ENCODE measurements around the gene FPR2.

The FPR2 gene

DNA sequence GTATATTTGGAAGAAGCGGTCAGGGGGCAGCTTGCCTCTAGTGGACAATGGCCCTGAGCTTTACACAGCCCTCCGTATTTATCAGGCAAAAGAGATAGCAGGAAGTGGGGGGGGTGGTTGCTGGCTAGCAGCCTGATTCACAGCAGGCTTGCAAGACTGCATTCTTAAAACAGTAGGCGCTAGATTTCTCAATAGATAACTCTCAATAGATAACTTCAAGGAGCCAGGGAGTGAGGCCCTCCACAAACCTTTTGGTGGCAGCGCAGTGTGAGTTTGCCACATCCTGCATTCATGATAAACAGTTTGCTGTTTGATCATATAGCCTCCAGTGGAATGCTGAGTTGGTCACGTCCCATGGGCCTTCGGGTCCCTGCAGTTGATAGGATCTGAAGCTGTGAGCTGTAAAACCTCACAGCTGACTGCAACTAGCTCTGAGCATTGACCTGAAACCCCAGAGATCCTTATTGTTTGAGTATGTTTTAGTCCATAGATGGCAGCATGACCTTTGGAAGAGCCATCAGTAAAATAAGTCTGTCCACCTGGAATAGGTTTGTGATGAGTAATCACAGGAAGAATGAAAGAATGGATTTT, 46.2 kb downstream of the FPR2 start:
- TF ChIP-seq, protein P1, sequence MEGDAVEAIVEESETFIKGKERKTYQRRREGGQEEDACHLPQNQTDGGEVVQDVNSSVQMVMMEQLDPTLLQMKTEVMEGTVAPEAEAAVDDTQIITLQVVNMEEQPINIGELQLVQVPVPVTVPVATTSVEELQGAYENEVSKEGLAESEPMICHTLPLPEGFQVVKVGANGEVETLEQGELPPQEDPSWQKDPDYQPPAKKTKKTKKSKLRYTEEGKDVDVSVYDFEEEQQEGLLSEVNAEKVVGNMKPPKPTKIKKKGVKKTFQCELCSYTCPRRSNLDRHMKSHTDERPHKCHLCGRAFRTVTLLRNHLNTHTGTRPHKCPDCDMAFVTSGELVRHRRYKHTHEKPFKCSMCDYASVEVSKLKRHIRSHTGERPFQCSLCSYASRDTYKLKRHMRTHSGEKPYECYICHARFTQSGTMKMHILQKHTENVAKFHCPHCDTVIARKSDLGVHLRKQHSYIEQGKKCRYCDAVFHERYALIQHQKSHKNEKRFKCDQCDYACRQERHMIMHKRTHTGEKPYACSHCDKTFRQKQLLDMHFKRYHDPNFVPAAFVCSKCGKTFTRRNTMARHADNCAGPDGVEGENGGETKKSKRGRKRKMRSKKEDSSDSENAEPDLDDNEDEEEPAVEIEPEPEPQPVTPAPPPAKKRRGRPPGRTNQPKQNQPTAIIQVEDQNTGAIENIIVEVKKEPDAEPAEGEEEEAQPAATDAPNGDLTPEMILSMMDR (IDR thresholded peaks at IDR 0.05; ENCODE audit: control insufficient read depth, extremely low read depth, insufficient read depth), result 0 out of 2 replicates have a peak, but pooled peaks have one; percentile 1
- H3K4me3 ChIP-seq (ENCODE audit: low read depth, low read length), result no peak overlapping the region
- peak; percentile 33 for DNase-seq (ENCODE audit: low read depth)

DNA sequence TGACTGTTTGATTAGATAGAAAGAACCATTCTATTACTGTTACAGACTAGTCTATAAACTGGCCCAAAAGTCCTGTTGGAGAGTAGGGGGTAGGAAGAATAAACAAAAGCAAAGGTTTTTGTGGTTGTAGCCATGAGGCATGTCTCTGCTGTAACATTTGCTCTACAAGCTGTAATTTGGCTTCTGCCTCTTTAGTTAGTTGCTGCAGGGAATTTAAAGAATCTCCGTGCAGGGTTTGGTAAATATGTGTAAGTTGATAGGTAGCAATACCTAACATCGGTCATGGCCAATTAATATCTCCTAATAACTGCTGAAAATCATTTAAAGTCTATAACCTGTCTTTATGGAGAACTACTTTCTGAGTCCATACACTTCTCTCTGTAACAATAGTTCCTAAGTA, 46.9 kb downstream of the FPR2 start:
- no peak overlapping the region for H3K4me3 ChIP-seq (ENCODE audit: low read depth, low read length)
- TF ChIP-seq, protein P1 (IDR thresholded peaks at IDR 0.05; ENCODE audit: control insufficient read depth, extremely low read depth, insufficient read depth), result no peak
- DNase-seq (ENCODE audit: low read depth), result no peak

DNA sequence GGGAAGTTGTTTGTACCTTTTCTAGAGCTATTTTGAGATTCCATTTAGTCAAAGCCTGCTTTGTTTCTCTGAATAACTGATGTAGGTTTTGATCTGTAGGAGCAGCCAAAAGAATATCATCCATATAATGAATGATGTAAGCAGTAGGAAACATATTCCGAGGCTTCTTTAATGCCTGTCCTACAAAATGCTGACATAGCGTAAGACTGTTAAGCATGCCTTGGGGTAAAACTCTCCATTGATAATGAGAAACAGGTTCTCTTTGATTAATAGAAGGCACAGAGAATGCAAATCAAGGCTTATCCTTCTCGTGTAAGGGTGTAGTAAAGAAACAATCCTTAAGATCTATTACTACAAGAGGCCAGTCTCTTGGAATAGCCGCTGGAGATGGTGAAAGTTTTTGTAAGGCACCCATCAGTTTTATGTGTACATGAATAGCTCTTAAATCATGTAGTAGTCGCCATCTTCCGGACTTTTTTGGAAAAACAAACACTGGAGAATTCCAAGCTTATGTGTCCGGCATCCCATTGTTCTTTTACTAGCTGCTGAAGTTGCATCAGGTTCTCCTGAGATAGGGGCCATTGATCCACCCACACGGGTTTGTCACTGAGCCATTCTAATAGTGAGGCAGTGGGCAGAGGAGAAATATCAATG, 47.5 kb downstream of the FPR2 start:
- no peak overlapping the region for H3K4me3 ChIP-seq (ENCODE audit: low read depth, low read length)
- TF ChIP-seq, protein P1 (IDR thresholded peaks at IDR 0.05; ENCODE audit: control insufficient read depth, extremely low read depth, insufficient read depth), result peak; percentile 31; the same call in 1 of the 2 replicates
- peak; percentile 46 for DNase-seq (ENCODE audit: low read depth)

DNA sequence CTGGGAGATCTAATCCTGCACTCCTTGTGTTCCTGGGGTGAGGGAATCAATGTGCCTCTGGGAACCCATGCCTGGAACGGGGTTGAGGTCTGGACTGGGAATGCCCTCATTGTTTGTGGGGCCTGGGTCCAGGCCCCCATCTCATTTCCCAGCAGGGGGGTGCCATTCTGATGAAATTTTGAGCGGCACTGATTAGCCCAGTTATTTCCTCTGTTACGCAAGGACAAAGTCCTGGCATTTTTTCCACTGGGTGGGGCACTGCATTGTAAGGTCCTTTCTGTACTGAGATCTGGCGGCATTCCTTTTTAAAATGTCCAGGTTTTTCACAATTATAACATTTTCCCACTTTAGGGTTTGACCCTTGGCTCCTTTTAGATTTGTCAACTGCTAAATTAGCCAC, 48.8 kb downstream of the FPR2 start:
- H3K4me3 ChIP-seq (ENCODE audit: low read depth, low read length), result no peak overlapping the region
- TF ChIP-seq, protein P1 (IDR thresholded peaks at IDR 0.05; ENCODE audit: control insufficient read depth, extremely low read depth, insufficient read depth), result no peak
- DNase-seq (ENCODE audit: low read depth), result no peak

DNA sequence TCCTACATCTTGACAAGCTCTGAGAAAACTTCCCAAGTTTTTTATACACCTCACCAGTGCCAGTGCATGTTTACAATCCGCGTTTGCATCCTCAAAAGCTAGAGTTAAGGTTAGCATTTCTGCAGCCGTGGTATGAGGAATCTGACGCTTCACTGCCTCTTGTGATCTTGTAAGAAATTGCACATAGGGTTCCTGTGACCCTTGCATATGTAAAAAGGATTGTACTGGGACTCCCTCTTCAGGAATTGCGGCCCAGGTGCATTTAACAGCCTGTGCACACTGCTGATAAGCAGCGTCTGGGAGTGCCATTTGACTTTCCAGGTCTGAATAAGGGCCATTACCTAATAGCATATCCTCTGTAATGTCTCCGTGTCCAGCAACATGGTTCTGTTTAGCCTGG, 49.2 kb downstream of the FPR2 start:
- peak; percentile 77 for DNase-seq (ENCODE audit: low read depth)
- H3K4me3 ChIP-seq (ENCODE audit: low read depth, low read length), result no peak overlapping the region
- TF ChIP-seq, protein P1 (IDR thresholded peaks at IDR 0.05; ENCODE audit: control insufficient read depth, extremely low read depth, insufficient read depth), result peak; percentile 74

DNA sequence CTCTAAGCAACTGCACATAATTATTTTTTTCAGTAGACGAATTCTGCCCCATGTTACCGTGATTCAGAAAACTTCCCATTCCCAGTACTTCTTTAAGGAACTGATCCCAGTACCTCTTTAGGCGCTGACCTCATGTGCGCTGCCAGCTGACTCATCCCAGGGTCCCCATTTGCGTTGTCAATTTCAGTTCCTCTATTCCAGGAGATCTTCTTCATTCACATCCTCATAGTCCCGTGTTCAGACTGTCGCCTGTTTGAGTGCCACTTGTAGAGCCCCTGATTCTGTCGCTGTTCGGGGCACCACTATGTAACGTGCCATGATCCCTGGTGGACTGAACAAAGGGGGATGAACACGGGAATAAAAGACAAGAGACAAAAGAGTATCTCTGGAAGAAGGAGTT, 50.4 kb downstream of the FPR2 start:
- no peak overlapping the region for H3K4me3 ChIP-seq (ENCODE audit: low read depth, low read length)
- TF ChIP-seq, protein P1 (IDR thresholded peaks at IDR 0.05; ENCODE audit: control insufficient read depth, extremely low read depth, insufficient read depth), result no peak
- no peak for DNase-seq (ENCODE audit: low read depth)

DNA sequence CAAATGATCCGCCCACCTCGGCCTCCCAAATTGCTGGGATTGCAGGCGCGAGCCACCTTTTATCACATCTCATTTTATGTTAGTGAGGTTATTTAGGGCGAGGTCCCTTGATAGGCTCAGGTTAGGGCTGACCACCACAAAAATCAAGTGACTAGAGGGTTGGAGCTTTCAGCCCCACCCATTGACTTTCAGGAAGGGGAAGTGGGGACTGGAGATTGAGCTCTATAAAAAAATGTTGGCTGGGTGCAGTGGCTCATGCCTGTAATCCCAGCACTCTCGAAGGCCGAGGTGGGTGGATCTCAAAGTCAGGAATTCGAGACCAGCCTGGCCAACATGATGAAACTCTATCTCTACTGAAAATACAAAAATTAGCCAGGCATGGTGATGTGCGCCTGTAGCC, 54.1 kb downstream of the FPR2 start:
- TF ChIP-seq, protein P1 (IDR thresholded peaks at IDR 0.05; ENCODE audit: control insufficient read depth, extremely low read depth, insufficient read depth), result no peak
- no peak for DNase-seq (ENCODE audit: low read depth)
- no peak overlapping the region for H3K4me3 ChIP-seq (ENCODE audit: low read depth, low read length)
